ENCODE results near the gene NLGN4X.

The NLGN4X gene

GRCh38 chrX:6041630-6042029 is 187.0 kb downstream of the NLGN4X start:
- H3K9me3 ChIP-seq (replicated peaks; ENCODE audit: insufficient read depth, low read length), result no peaks in the 10 kb centered on the region
- H4K20me1 ChIP-seq (ENCODE audit: insufficient read depth, low read length), result no peaks in the 10 kb centered on the region
- H3F3A ChIP-seq (ENCODE audit: insufficient read depth, low read length), result no peaks in the 10 kb centered on the region
- no peak overlapping the region for H3K27ac ChIP-seq (ENCODE audit: low read length)
- no peak overlapping the region for H3K4me2 ChIP-seq (ENCODE audit: low read depth, low read length)
- H3K9me2 ChIP-seq (replicated peaks; ENCODE audit: insufficient read depth, low read length), result no peaks in the 10 kb centered on the region
- H3K79me2 ChIP-seq (ENCODE audit: low read length), result no peaks in the 10 kb centered on the region
- DNase-seq, result no peak
- H3K4me1 ChIP-seq (ENCODE audit: low read length), result no peaks in the 10 kb centered on the region
- no peak overlapping the region for H3K9ac ChIP-seq (ENCODE audit: low read length)
- H3K4me3 ChIP-seq (ENCODE audit: low read length), result no peak overlapping the region
- no peak overlapping the region for H2AFZ ChIP-seq (ENCODE audit: low read length)
- H3K27me3 ChIP-seq (replicated peaks; ENCODE audit: insufficient read depth, low read length), result no peaks in the 10 kb centered on the region
- TF ChIP-seq EZH2phosphoT487 (IDR thresholded peaks at IDR 0.05; ENCODE audit: low read length), result no peak
- no peaks in the 10 kb centered on the region for H3K36me3 ChIP-seq (replicated peaks; ENCODE audit: insufficient read depth, low read length)

- no peak overlapping the region for H2AFZ ChIP-seq (ENCODE audit: low read length)
- H3K9me2 ChIP-seq (replicated peaks; ENCODE audit: insufficient read depth, low read length), result no peaks in the 10 kb centered on the region
- TF ChIP-seq EZH2phosphoT487 (IDR thresholded peaks at IDR 0.05; ENCODE audit: low read length), result no peak
- TF ChIP-seq CTCF (IDR thresholded peaks at IDR 0.05; ENCODE audit: low read length), result no peak
- no peak for TF ChIP-seq EZH2 (optimal IDR thresholded peaks at IDR 0.05; ENCODE audit: low read depth, low read length)
- H3K4me2 ChIP-seq (ENCODE audit: low read depth, low read length), result no peak overlapping the region
- H4K20me1 ChIP-seq (ENCODE audit: insufficient read depth, low read length), result no peaks in the 10 kb centered on the region
- no peaks in the 10 kb centered on the region for H3K27me3 ChIP-seq (replicated peaks; ENCODE audit: insufficient read depth, low read length)
- no peaks in the 10 kb centered on the region for H3K36me3 ChIP-seq (replicated peaks; ENCODE audit: insufficient read depth, low read length)
- no peak overlapping the region for H3K9ac ChIP-seq (ENCODE audit: low read length)
- no peaks in the 10 kb centered on the region for H3F3A ChIP-seq (ENCODE audit: insufficient read depth, low read length)
- H3K79me2 ChIP-seq (ENCODE audit: low read length), result no peaks in the 10 kb centered on the region
- H3K27ac ChIP-seq (ENCODE audit: low read length), result no peak overlapping the region
- no peaks in the 10 kb centered on the region for H3K4me1 ChIP-seq (ENCODE audit: low read length)
- no peaks in the 10 kb centered on the region for H3K9me3 ChIP-seq (replicated peaks; ENCODE audit: insufficient read depth, low read length)
- no peak overlapping the region for H3K4me3 ChIP-seq (ENCODE audit: low read length)
- DNase-seq, result no peak
These were observed 199.7 kb downstream of the NLGN4X start for GRCh38 chrX:6029014-6029413.

- Histone ChIP-seq H3K9me2 (replicated peaks; ENCODE audit: insufficient read depth, low read length) (no peaks in the 10 kb centered on the region), H3K4me3 (ENCODE audit: low read length) (no peak overlapping the region), H3K9ac (ENCODE audit: low read length) (no peak overlapping the region), H3K4me1 (ENCODE audit: low read length) (no peaks in the 10 kb centered on the region), H3K27me3 (replicated peaks; ENCODE audit: insufficient read depth, low read length) (no peaks in the 10 kb centered on the region), H4K20me1 (ENCODE audit: insufficient read depth, low read length) (no peaks in the 10 kb centered on the region), H3K36me3 (replicated peaks; ENCODE audit: insufficient read depth, low read length) (no peaks in the 10 kb centered on the region), H3K9me3 (replicated peaks; ENCODE audit: insufficient read depth, low read length) (no peaks in the 10 kb centered on the region), H2AFZ (ENCODE audit: low read length) (no peak overlapping the region), H3K27ac (ENCODE audit: low read length) (no peak overlapping the region), H3F3A (ENCODE audit: insufficient read depth, low read length) (no peaks in the 10 kb centered on the region), H3K4me2 (ENCODE audit: low read depth, low read length) (no peak overlapping the region), H3K79me2 (ENCODE audit: low read length) (no peaks in the 10 kb centered on the region)
- no peak for DNase-seq
- TF ChIP-seq CTCF (IDR thresholded peaks at IDR 0.05; ENCODE audit: low read length) (no peak), EZH2 (optimal IDR thresholded peaks at IDR 0.05; ENCODE audit: low read depth, low read length) (no peak), EZH2phosphoT487 (IDR thresholded peaks at IDR 0.05; ENCODE audit: low read length) (no peak)
These were observed 201.7 kb downstream of the NLGN4X start for GRCh38 chrX:6026980-6027379.

- no peak for TF ChIP-seq CTCF (IDR thresholded peaks at IDR 0.05; ENCODE audit: low read length)
- no peak for TF ChIP-seq EZH2phosphoT487 (IDR thresholded peaks at IDR 0.05; ENCODE audit: low read length)
- no peak for TF ChIP-seq EZH2 (optimal IDR thresholded peaks at IDR 0.05; ENCODE audit: low read depth, low read length)
- Histone ChIP-seq H3K9ac (ENCODE audit: low read length) (no peak overlapping the region), H3K27me3 (replicated peaks; ENCODE audit: insufficient read depth, low read length) (no peaks in the 10 kb centered on the region), H3F3A (ENCODE audit: insufficient read depth, low read length) (no peaks in the 10 kb centered on the region), H3K36me3 (replicated peaks; ENCODE audit: insufficient read depth, low read length) (no peaks in the 10 kb centered on the region), H3K4me3 (ENCODE audit: low read length) (no peak overlapping the region), H4K20me1 (ENCODE audit: insufficient read depth, low read length) (no peaks in the 10 kb centered on the region), H3K27ac (ENCODE audit: low read length) (no peak overlapping the region), H3K4me1 (ENCODE audit: low read length) (no peaks in the 10 kb centered on the region), H3K9me2 (replicated peaks; ENCODE audit: insufficient read depth, low read length) (no peaks in the 10 kb centered on the region), H3K4me2 (ENCODE audit: low read depth, low read length) (no peak overlapping the region), H2AFZ (ENCODE audit: low read length) (no peak overlapping the region), H3K9me3 (replicated peaks; ENCODE audit: insufficient read depth, low read length) (no peaks in the 10 kb centered on the region), H3K79me2 (ENCODE audit: low read length) (no peaks in the 10 kb centered on the region)
- DNase-seq, result no peak
These were observed 202.2 kb downstream of the NLGN4X start for GRCh38 chrX:6026429-6026828.
